HG03095 (cell line): ENCODE results near the gene GAGE12E.
"Not testable (repeated sequence)": the region's sequence is repeated elsewhere in the genome, so short reads cannot be mapped to it uniquely, and the experiment has no call there.

Experiments
- ATAC-seq: cut with Tn5 transposase; IDR thresholded peaks from one replicate; pipeline ENCODE4 v1.9.1; 2021; ENCODE audit warnings: moderate library complexity; ENCODE audit not compliant: unreplicated experiment

Gene GAGE12E

GRCh38 chrX:49550989-49551388 is at the start of gene GAGE12E:
Gene GAGE12E, plus strand, starts transcription at chrX:49551289. Its CDS starts 1,155 bp downstream, at chrX:49552444.
- ATAC-seq: not testable (repeated sequence)

- not testable (repeated sequence) for ATAC-seq
Measured at GRCh38 chrX:49531877-49532276, 19.2 kb upstream of the GAGE12E start, which contains the start of gene GAGE12C. Gene GAGE12C, plus strand, starts transcription at chrX:49532177. Its CDS starts 1,155 bp downstream, at chrX:49533332.

- not testable (repeated sequence) for ATAC-seq
Measured at GRCh38 chrX:49541433-49541832, 9.7 kb upstream of the GAGE12E start, which contains the start of gene GAGE12D. Gene GAGE12D, plus strand, starts transcription at chrX:49541733. Its CDS starts 1,155 bp downstream, at chrX:49542888.

GRCh38 chrX:49560542-49560941 is 9.5 kb downstream of the GAGE12E start, which contains the start of gene GAGE12F:
Gene GAGE12F, plus strand, starts transcription at chrX:49560842. Its CDS starts 1,155 bp downstream, at chrX:49561997.
- ATAC-seq: not testable (repeated sequence)

- not testable (repeated sequence) for ATAC-seq
Measured at GRCh38 chrX:49568728-49569127, 17.6 kb downstream of the GAGE12E start.

GRCh38 chrX:49569152-49569551 is 18.1 kb downstream of the GAGE12E start:
- not testable (repeated sequence) for ATAC-seq

GRCh38 chrX:49570100-49570499 is 19.0 kb downstream of the GAGE12E start, which contains the start of gene GAGE12G:
Gene GAGE12G, plus strand, starts transcription at chrX:49570400. Its CDS starts 1,155 bp downstream, at chrX:49571555.
- not testable (repeated sequence) for ATAC-seq

GRCh38 chrX:49579649-49580048 is 28.6 kb downstream of the GAGE12E start, which contains the start of gene GAGE12H:
Gene GAGE12H, plus strand, starts transcription at chrX:49579949. Its CDS starts 1,155 bp downstream, at chrX:49581104.
- not testable (repeated sequence) for ATAC-seq

GRCh38 chrX:49589196-49589595 is 38.1 kb downstream of the GAGE12E start, which contains the start of gene GAGE2A:
Gene GAGE2A, plus strand, starts transcription at chrX:49589496. Its CDS starts 1,155 bp downstream, at chrX:49590651.
- ATAC-seq: not testable (repeated sequence)

GRCh38 chrX:49589769-49590478 is 38.8 kb downstream of the GAGE12E start:
- not testable (repeated sequence) for ATAC-seq

- ATAC-seq: not testable (repeated sequence)
Measured at GRCh38 chrX:49590488-49590887, 39.4 kb downstream of the GAGE12E start.

- ATAC-seq: not testable (repeated sequence)
Measured at GRCh38 chrX:49598720-49599119, 47.6 kb downstream of the GAGE12E start, which contains the start of gene GAGE1. Gene GAGE1, plus strand, starts transcription at chrX:49599020. Its CDS starts 1,155 bp downstream, at chrX:49600175.
